ENCODE measurements around the gene HOXD12. TPM values are rescaled to one million over a fixed set of nuclear protein-coding genes. Genes with fewer than 3 reads are reported as not detected.

HOXD12 gene
- total RNA-seq, 2 experiments from 2014 or later, result not detected

Small RNAs within 50 kb of the gene (microRNA-seq; reads per million reads assigned to microRNA genes)
- gene MIR10B (ENCODE audit: borderline microRNAs expressed, borderline replicate concordance), result 0.84 reads per million

Other genes with a start within 250 kb of the HOXD12 start
- gene LNPK, start 97.5 kb upstream of the HOXD12 start, total RNA-seq, result 10 to 100 TPM; 35.1 to 35.7 TPM
- gene EVX2, start 15.8 kb upstream of the HOXD12 start, total RNA-seq, result not detected
- not detected for gene HOXD13, start 7.1 kb upstream of the HOXD12 start, total RNA-seq
- gene HOXD11, start 7.5 kb downstream of the HOXD12 start, total RNA-seq, result not detected
- gene HOXD10, start 17.0 kb downstream of the HOXD12 start, total RNA-seq, result not detected
- not detected for gene HOXD9, start 22.9 kb downstream of the HOXD12 start, total RNA-seq
- gene HOXD8, start 29.9 kb downstream of the HOXD12 start, total RNA-seq, result not detected
- gene HOXD4, start 51.8 kb downstream of the HOXD12 start, total RNA-seq, result not detected
- not detected for gene HOXD3, start 57.5 kb downstream of the HOXD12 start, total RNA-seq
- gene HOXD1, start 88.9 kb downstream of the HOXD12 start, total RNA-seq, result not detected
- 10 to 100 TPM; 11.2 to 13.2 TPM for gene MTX2, start 169.6 kb downstream of the HOXD12 start, total RNA-seq

Measured in activated CD4-positive, alpha-beta T cell treated with anti-CD3 and anti-CD28 coated beads, Interleukin-2, amount 10 ng/mL, durations not matched to agents 7 days and 5 days (primary cell).